K562 (cell line): ENCODE measurements around the gene NCOA4. TPM values are rescaled to one million over a fixed set of nuclear protein-coding genes. Genes with fewer than 3 reads are reported as not detected.

ENCODE experiments used
- ATAC-seq: fragments of 200-7000 bp; cut with Tn5 transposase; 3 replicates; pipeline ENCODE4 v1.9.1; 2020; ENCODE audit warnings: moderate library complexity
- BruUV-seq: library from RNA; stranded (reverse); fragments of 400-500 nt; replicated peaks from 2 replicates; lab custom pipeline; 2021; lab: Mats Ljungman, UMichigan
- CTCF ChIA-PET: fragments of 300-600 bp; formaldehyde crosslinking; extraction: SDS; loops from one replicate; lab custom pipeline; 2021; ENCODE audit warnings: low intra/inter-chr PET ratio; lab: Yijun Ruan, JAX
- POLR2A ChIA-PET: fragments of 300-600, 350-650 bp; sonication (Branson Sonifier 250); formaldehyde crosslinking; extraction: SDS; loops from one replicate; lab custom pipeline; 2021; ENCODE audit warnings: antibody characterized with exemption, inconsistent platforms; lab: Yijun Ruan, JAX
- DNase-seq, 4 experiments: peaks; one replicate each; pipeline versions ENCODE4 v3.0.0 to v3.0.0-alpha.2; 2011 to 2018; ENCODE audit warnings: low spot score in 3 of 4, mixed read lengths in 3 of 4; ENCODE audit errors: extremely low read depth in 1 of 4
- FAIRE-seq: peaks from 2 replicates; lab custom pipeline; 2011; peaks lifted over from hg19 to GRCh38; lab: Jason Lieb, UNC
- H2AFZ ChIP-seq: 2 replicates; pipeline ENCODE4 v1.6.0; 2011; ENCODE audit warnings: low read depth, low read length, control low read depth, inconsistent platforms
- H3K27ac ChIP-seq: fragments of 200-600 bp; 3 replicates; pipeline ENCODE4 v1.8.0; 2011; ENCODE audit warnings: low read depth, mild to moderate bottlenecking, control low read depth, inconsistent platforms, low read length, moderate library complexity, mixed read lengths; ENCODE audit errors: extremely low read depth
- H3K27me3 ChIP-seq, 2 experiments: fragments of 300-600 bp in 1 of 2; 2 replicates in 1 of 2; 3 replicates in 1 of 2; pipeline versions ENCODE4 v1.6.0 to v1.8.0; 2011; ENCODE audit warnings: inconsistent platforms in 2 of 2, low read length in 2 of 2, mild to moderate bottlenecking in 1 of 2, mixed read lengths in 1 of 2, moderate library complexity in 1 of 2; ENCODE audit not compliant: control insufficient read depth in 2 of 2, insufficient read depth in 2 of 2
- H3K36me3 ChIP-seq: fragments of 300-600 bp; 3 replicates; pipeline ENCODE4 v1.8.0; 2011; ENCODE audit warnings: mild to moderate bottlenecking, low read length, inconsistent platforms; ENCODE audit not compliant: control insufficient read depth, insufficient read depth
- H3K4me1 ChIP-seq, 2 experiments: fragments of 200-600 bp in 1 of 2; replicated peaks in 1 of 2; 2 replicates in 1 of 2; 3 replicates in 1 of 2; pipeline versions ENCODE4 v1.5.1 to v1.8.0; 2011; ENCODE audit warnings: inconsistent platforms in 2 of 2, low read length in 2 of 2, mild to moderate bottlenecking in 1 of 2, mixed read lengths in 1 of 2, moderate library complexity in 1 of 2; ENCODE audit not compliant: control insufficient read depth in 2 of 2, insufficient read depth in 2 of 2
- H3K4me2 ChIP-seq: 2 replicates; pipeline ENCODE4 v1.6.1; 2011; ENCODE audit warnings: low read length, control low read depth, inconsistent platforms, mixed read lengths; ENCODE audit not compliant: insufficient read depth
- H3K4me3 ChIP-seq: fragments of 200-600 bp; sonication (generic), shearing (Covaris generic); 2 replicates; pipeline ENCODE4 v1.5.1; 2016; ENCODE audit warnings: control low read depth, inconsistent platforms
- H3K79me2 ChIP-seq: fragments of 200-600 bp; 3 replicates; pipeline ENCODE4 v1.8.0; 2011; ENCODE audit warnings: low read length, inconsistent platforms; ENCODE audit not compliant: control insufficient read depth, insufficient read depth
- H3K9ac ChIP-seq, 2 experiments: 2 replicates each; pipeline versions ENCODE4 v1.6.0 to v1.6.1; 2011; ENCODE audit warnings: low read depth in 2 of 2, low read length in 2 of 2, control low read depth in 1 of 2, inconsistent platforms in 1 of 2, mild to moderate bottlenecking in 1 of 2, mixed read lengths in 1 of 2; ENCODE audit not compliant: insufficient read depth in 1 of 2
- H3K9me1 ChIP-seq: one replicate; pipeline ENCODE4 v1.6.0; 2011; ENCODE audit warnings: inconsistent platforms, mild to moderate bottlenecking, low read length, moderate library complexity; ENCODE audit not compliant: control insufficient read depth, insufficient read depth
- H3K9me3 ChIP-seq: replicated peaks from 2 replicates; pipeline ENCODE4 v1.5.1; 2011; ENCODE audit warnings: low read depth, low read length, inconsistent platforms; ENCODE audit not compliant: control insufficient read depth, insufficient read depth
- H4K20me1 ChIP-seq: replicated peaks from 2 replicates; pipeline ENCODE4 v1.6.1; 2011; ENCODE audit warnings: low read length, inconsistent platforms, mixed read lengths; ENCODE audit not compliant: control insufficient read depth, insufficient read depth
- ASH1L ChIP-seq: fragments of 450-650 bp; IDR thresholded peaks from 2 replicates; pipeline ENCODE4 v1.6.1; 2018; ENCODE audit warnings: borderline replicate concordance, mild to moderate bottlenecking, low read depth; ENCODE audit not compliant: partially characterized antibody
- CREM ChIP-seq: IDR thresholded peaks from 2 replicates; pipeline ENCODE4 v1.6.1; 2014; ENCODE audit warnings: antibody characterized with exemption, low read depth
- CUX1 ChIP-seq: fragments of 200-800 bp; sonication (Bioruptor generic); IDR thresholded peaks from 2 replicates; pipeline ENCODE4 v1.6.1; 2016; ENCODE audit warnings: missing genetic modification characterization, missing compliant biosample characterization
- EP300 ChIP-seq: IDR thresholded peaks from 2 replicates; pipeline ENCODE4 v1.6.1; 2012; ENCODE audit warnings: low read length, improper control_type of control experiment
- KLF1 ChIP-seq: fragments of 450-650 bp; IDR thresholded peaks from 2 replicates; pipeline ENCODE4 v1.6.1; 2016; ENCODE audit warnings: missing genetic modification characterization, missing compliant biosample characterization
- RCOR1 ChIP-seq, 2 experiments: IDR thresholded peaks; 2 replicates each; pipeline ENCODE4 v1.6.1; 2012; ENCODE audit warnings: low read depth in 2 of 2, low read length in 2 of 2, borderline replicate concordance in 1 of 2, improper control_type of control experiment in 1 of 2
- SNRNP70 ChIP-seq: fragments of 200-400 bp; formaldehyde crosslinking; optimal IDR thresholded peaks from 2 replicates; pipeline ENCODE3; 2017; ENCODE audit warnings: low read depth, low read length
- TRIM24 ChIP-seq, 2 experiments: fragments of 450-650 bp; IDR thresholded peaks; 2 replicates each; pipeline ENCODE4 v1.6.1; 2016
- ZNF407 ChIP-seq: fragments of 450-650 bp; IDR thresholded peaks from 2 replicates; pipeline ENCODE4 v1.6.1; 2016; ENCODE audit warnings: low read depth
- WGBS: fragments of 100-300 bp; shearing (Covaris generic); methylation state at CpG from one replicate; pipeline ENCODE4 v1.1.6; 2016; ENCODE audit warnings: low coverage, mixed read lengths; ENCODE audit not compliant: insufficient coverage; ENCODE audit errors: missing lambda C conversion rate; 5-methylcytosine and 5-hydroxymethylcytosine counted together
- in situ Hi-C: fragments of 300-500 bp; cut with MboI; formaldehyde crosslinking; loops from 4 replicates; pipeline ENCODE4 v1.15.0; 2018; ENCODE audit warnings: inconsistent platforms, mixed read lengths
- intact Hi-C: fragments of 100-400 bp; cut with micrococcal nuclease; formaldehyde crosslinking; loops from 2 replicates; pipeline ENCODE4 v1.14.2; 2022
- polyA plus RNA-seq, 8 experiments: library from polyadenylated mRNA; depleted of rRNA in 4 of 8; stranded (reverse) in 5 of 8; unstranded in 3 of 8; fragments of >200 nt; fragmentation: Nextera tagmentation in 2 of 8; fragmentation: Illumina TruSeq in 1 of 8; extraction: Ambion mirVana in 2 of 8; extraction: Trizol in 1 of 8; gene quantifications; 2 replicates each; pipeline versions ENCODE4 v1.2.1 to v1.2.3, GENCODE V29; 2011 to 2014; ENCODE audit warnings: inconsistent platforms in 1 of 8, missing spikeins in 1 of 8
- total RNA-seq, 7 experiments: library from RNA; depleted of rRNA in 6 of 7; stranded (reverse); fragments of >200 nt in 6 of 7; fragmentation: Illumina TruSeq in 2 of 7; extraction: Trizol in 2 of 7; gene quantifications; 2 replicates each; pipeline versions ENCODE4 v1.2.1 to v1.2.3, GENCODE V29; 2011 to 2021; ENCODE audit warnings: low replicate concordance in 1 of 7

NCOA4 gene
- total and polyA plus RNA-seq, 9 of the 15 experiments (the other 6 are each of a cell fraction or from before 2014, with no cell fraction given) = 89.8 to 283 (median 181) TPM

- FAIRE-seq = no peak
- TF ChIP-seq ASH1L (no peak), CUX1 (CRISPR knock-in tag) (no peak), SNRNP70 (no peak), RCOR1 (IDR thresholded peaks at IDR 0.05; ENCODE audit: borderline replicate concordance in 1 of 2, low read depth in 2 of 2, low read length in 2 of 2) (peak in 1 of 2 experiments; percentile 85; a peak in 2 of 4 replicates), CREM (no peak), KLF1 (tag) (no peak), EP300 (0 out of 2 replicates have a peak, but pooled peaks have one; percentile 45), ZNF407 (no peak), TRIM24 (IDR thresholded peaks at IDR 0.05) (peak; percentile 66 to 73; a peak in 3 of 4 replicates)
These were observed 46.7 kb upstream of the NCOA4 start for GRCh38 chr10:46077141-46077554.

More at GRCh38 chr10:46077141-46077554, 46.7 kb upstream of the NCOA4 start:
- Histone ChIP-seq H3K9me1 (no peaks in the 10 kb centered on the region), H3K4me2 (no peak overlapping the region), H3K27me3 (no peaks in the 10 kb centered on the region), H3K27ac (no peak overlapping the region), H3K9ac (no peak overlapping the region), H3K4me3 (no peak overlapping the region), H3K9me3 (no peaks in the 10 kb centered on the region), H4K20me1 (no peaks in the 10 kb centered on the region), H3K79me2 (no peaks in the 10 kb centered on the region), H2AFZ (peak overlapping the region; percentile 59; the same call in 1 of the 2 replicates), H3K36me3 (no peaks in the 10 kb centered on the region), H3K4me1 (peaks cover 8 to 15% of the 10 kb centered on the region in 2 experiments)
- POLR2A ChIA-PET = interaction anchor here (0.7 to 1.3 kb wide), 4 partner anchors 8 to 224 kb away, joined by 3 to 7 read pairs (median 4); no protein-coding TSS in a partner anchor
- intact Hi-C loops = no loop called here
- CTCF ChIA-PET = no interaction called here
- no TSS peak for BruUV-seq
- WGBS = 9% methylated on average over 4 of the region's 4 CpGs
- ATAC-seq (peak; percentile 20; the same call in 2 of the 3 replicates), DNase-seq (no peak)
- in situ Hi-C loops = loop anchor here (25.0 kb wide), 1 partner anchor 1685 kb away; the partner anchor contains the start of gene SYT15B
